OCI-LY1 (cell line): Measurements from ENCODE around the gene CHCHD3.

ENCODE experiments used
- H2AFZ ChIP-seq: fragments of 200-600 bp; sonication (generic), shearing (Covaris generic); 2 replicates; pipeline ENCODE4 v1.6.0; 2014; ENCODE audit warnings: antibody characterized with exemption, mild to moderate bottlenecking, low read length
- H3F3A ChIP-seq: fragments of 200-600 bp; sonication (generic), shearing (Covaris generic); 2 replicates; pipeline ENCODE4 v1.6.0; 2014; ENCODE audit warnings: mild to moderate bottlenecking, antibody characterized with exemption, low read length, moderate library complexity; ENCODE audit not compliant: insufficient read depth
- H3K27ac ChIP-seq: fragments of 200-600 bp; sonication (generic); 2 replicates; pipeline ENCODE4 v1.5.1; 2014; ENCODE audit warnings: low read length, mixed run types, mild to moderate bottlenecking, low read depth; ENCODE audit not compliant: poor library complexity, severe bottlenecking
- H3K27me3 ChIP-seq: fragments of 200-600 bp; sonication (generic); 2 replicates; pipeline ENCODE4 v1.6.0; 2014; ENCODE audit warnings: antibody characterized with exemption, mild to moderate bottlenecking, low read length, moderate library complexity; ENCODE audit not compliant: insufficient read depth
- H3K36me3 ChIP-seq: fragments of 200-600 bp; sonication (generic); 2 replicates; pipeline ENCODE4 v1.6.1; 2014; ENCODE audit warnings: mild to moderate bottlenecking, antibody characterized with exemption, low read length, moderate library complexity, mixed read lengths; ENCODE audit not compliant: insufficient read depth
- H3K4me1 ChIP-seq: fragments of 200-600 bp; sonication (generic); 2 replicates; pipeline ENCODE4 v1.5.1; 2014; ENCODE audit warnings: mild to moderate bottlenecking, low read length, moderate library complexity; ENCODE audit not compliant: insufficient read depth, severe bottlenecking
- H3K4me2 ChIP-seq: fragments of 200-600 bp; sonication (generic), shearing (Covaris generic); 2 replicates; pipeline ENCODE4 v1.6.1; 2014; ENCODE audit warnings: low read length
- H3K4me3 ChIP-seq: fragments of 200-600 bp; sonication (generic); 2 replicates; pipeline ENCODE4 v1.5.1; 2014; ENCODE audit warnings: low read length, low read depth, mild to moderate bottlenecking, mixed read lengths; ENCODE audit not compliant: poor library complexity, severe bottlenecking
- H3K79me2 ChIP-seq: fragments of 200-600 bp; shearing (Covaris generic); 2 replicates; pipeline ENCODE4 v1.6.1; 2016; ENCODE audit warnings: mixed run types, low read length, mixed read lengths; ENCODE audit not compliant: insufficient read depth
- H3K9ac ChIP-seq: fragments of 200-600 bp; sonication (generic), shearing (Covaris generic); 2 replicates; pipeline ENCODE4 v1.6.1; 2014; ENCODE audit warnings: mild to moderate bottlenecking, low read length, mixed read lengths
- H3K9me2 ChIP-seq: fragments of 200-600 bp; sonication (generic), shearing (Covaris generic); 2 replicates; pipeline ENCODE4 v1.6.1; 2014; ENCODE audit warnings: low read depth, mild to moderate bottlenecking, low read length, mixed read lengths
- H3K9me3 ChIP-seq: fragments of 200-600 bp; shearing (Covaris generic); 2 replicates; pipeline ENCODE4 v1.6.1; 2014; ENCODE audit warnings: low read length, mixed read lengths
- H4K20me1 ChIP-seq: fragments of 200-600 bp; sonication (generic), shearing (Covaris generic); 2 replicates; pipeline ENCODE4 v1.6.0; 2016; ENCODE audit warnings: mild to moderate bottlenecking, low read length; ENCODE audit not compliant: insufficient read depth
- EZH2 ChIP-seq: fragments of 200-600 bp; sonication (generic), shearing (Covaris generic); IDR thresholded peaks from 2 replicates; pipeline ENCODE4 v1.8.0; 2017; ENCODE audit warnings: borderline replicate concordance, mixed run types, mild to moderate bottlenecking, antibody characterized with exemption, low read length, moderate library complexity, mixed read lengths
- TF ChIP-seq, protein P1 (sequence below): fragments of 200-600 bp; sonication (generic), shearing (Covaris generic); IDR thresholded peaks from 2 replicates; pipeline ENCODE4 v1.5.1; 2017; ENCODE audit warnings: mild to moderate bottlenecking, antibody characterized with exemption, low read length, moderate library complexity, mixed read lengths

The CHCHD3 gene

DNA sequence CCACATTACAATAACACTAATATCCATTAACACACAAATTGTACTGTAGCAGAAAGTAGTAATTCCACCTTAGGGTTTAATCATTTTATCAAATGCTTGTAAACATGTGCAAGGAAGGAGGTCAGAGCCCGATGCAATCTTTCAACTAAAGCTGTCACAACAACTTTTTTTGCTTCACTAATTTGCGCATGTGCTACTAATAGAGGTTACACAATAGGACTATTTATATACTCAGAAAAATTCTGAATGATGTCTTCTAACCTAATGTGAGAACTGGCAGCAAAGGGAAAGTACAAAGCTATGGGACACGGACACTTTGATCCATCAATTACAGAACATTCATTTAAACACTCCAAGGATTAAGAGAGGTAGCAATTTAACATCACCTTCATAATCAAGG, 244.4 kb downstream of the CHCHD3 start:
- Histone ChIP-seq H3K9ac (no peak overlapping the region), H3F3A (no peaks in the 10 kb centered on the region), H3K79me2 (no peaks in the 10 kb centered on the region), H3K36me3 (peaks cover 28% of the 10 kb centered on the region), H3K9me2 (no peaks in the 10 kb centered on the region), H3K4me3 (no peak overlapping the region), H4K20me1 (no peaks in the 10 kb centered on the region), H3K9me3 (no peaks in the 10 kb centered on the region), H3K27me3 (no peaks in the 10 kb centered on the region), H3K4me2 (no peak overlapping the region), H2AFZ (no peak overlapping the region), H3K27ac (no peak overlapping the region), H3K4me1 (no peaks in the 10 kb centered on the region)
- TF ChIP-seq, protein P1, sequence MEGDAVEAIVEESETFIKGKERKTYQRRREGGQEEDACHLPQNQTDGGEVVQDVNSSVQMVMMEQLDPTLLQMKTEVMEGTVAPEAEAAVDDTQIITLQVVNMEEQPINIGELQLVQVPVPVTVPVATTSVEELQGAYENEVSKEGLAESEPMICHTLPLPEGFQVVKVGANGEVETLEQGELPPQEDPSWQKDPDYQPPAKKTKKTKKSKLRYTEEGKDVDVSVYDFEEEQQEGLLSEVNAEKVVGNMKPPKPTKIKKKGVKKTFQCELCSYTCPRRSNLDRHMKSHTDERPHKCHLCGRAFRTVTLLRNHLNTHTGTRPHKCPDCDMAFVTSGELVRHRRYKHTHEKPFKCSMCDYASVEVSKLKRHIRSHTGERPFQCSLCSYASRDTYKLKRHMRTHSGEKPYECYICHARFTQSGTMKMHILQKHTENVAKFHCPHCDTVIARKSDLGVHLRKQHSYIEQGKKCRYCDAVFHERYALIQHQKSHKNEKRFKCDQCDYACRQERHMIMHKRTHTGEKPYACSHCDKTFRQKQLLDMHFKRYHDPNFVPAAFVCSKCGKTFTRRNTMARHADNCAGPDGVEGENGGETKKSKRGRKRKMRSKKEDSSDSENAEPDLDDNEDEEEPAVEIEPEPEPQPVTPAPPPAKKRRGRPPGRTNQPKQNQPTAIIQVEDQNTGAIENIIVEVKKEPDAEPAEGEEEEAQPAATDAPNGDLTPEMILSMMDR: no peak
- no peak for TF ChIP-seq EZH2

DNA sequence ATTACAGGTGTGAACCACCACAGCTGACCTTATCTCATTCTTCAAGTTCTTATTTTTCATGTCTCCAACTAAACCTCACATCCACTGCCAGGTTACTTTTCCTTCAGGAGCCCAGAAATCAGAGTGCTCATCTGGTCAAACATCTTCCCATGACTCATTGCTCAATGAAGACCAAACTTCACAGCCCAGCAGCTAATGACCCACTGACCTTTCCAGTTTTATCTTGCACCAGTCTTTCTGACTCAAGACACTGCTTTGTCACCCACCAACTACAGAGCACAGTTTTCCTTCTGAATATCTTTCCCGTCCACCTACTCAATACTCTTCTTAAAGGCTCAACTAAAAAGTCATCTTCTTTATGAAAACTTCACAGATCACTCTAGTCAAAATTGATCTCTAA, 245.1 kb downstream of the CHCHD3 start:
- H3K36me3 ChIP-seq: peaks cover 28% of the 10 kb centered on the region
- TF ChIP-seq, protein P1: no peak
- no peak for TF ChIP-seq EZH2

DNA sequence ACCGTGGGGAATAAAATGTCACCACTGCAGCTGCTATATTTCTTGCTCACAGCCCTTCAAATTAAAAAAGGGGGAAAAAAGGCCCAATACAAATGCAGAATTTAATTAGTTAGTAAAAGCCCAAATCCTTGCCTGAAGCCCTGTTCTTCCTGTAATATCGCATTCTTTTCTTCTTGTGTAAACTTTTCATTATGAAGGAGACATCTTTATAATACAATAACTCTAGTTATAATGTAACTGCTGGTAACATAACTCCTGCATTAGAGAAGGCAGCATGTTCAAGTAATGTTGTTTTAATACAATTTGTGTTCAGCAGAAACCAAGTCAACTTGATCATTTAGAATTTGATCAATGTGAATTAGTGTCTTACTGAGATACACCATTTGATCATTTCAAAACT, 250.9 kb downstream of the CHCHD3 start:
- no peak for TF ChIP-seq EZH2
- TF ChIP-seq, protein P1: no peak
- Histone ChIP-seq H3K79me2 (no peaks in the 10 kb centered on the region), H3K9me3 (no peaks in the 10 kb centered on the region), H3K4me3 (no peak overlapping the region), H3F3A (no peaks in the 10 kb centered on the region), H2AFZ (no peak overlapping the region), H3K4me1 (no peaks in the 10 kb centered on the region), H3K9ac (no peak overlapping the region), H4K20me1 (no peaks in the 10 kb centered on the region), H3K36me3 (peaks cover 17% of the 10 kb centered on the region), H3K4me2 (no peak overlapping the region), H3K27ac (no peak overlapping the region), H3K9me2 (no peaks in the 10 kb centered on the region), H3K27me3 (no peaks in the 10 kb centered on the region)

More for the DNA sequence above, 245.1 kb downstream of the CHCHD3 start:
- no peaks in the 10 kb centered on the region for H3K9me3 ChIP-seq
- H3K27me3 ChIP-seq: no peaks in the 10 kb centered on the region
- no peaks in the 10 kb centered on the region for H3F3A ChIP-seq
- H3K4me1 ChIP-seq: no peaks in the 10 kb centered on the region
- H3K4me2 ChIP-seq: no peak overlapping the region
- no peaks in the 10 kb centered on the region for H3K9me2 ChIP-seq
- H3K9ac ChIP-seq: no peak overlapping the region
- H3K4me3 ChIP-seq: no peak overlapping the region
- no peaks in the 10 kb centered on the region for H3K79me2 ChIP-seq
- no peak overlapping the region for H3K27ac ChIP-seq
- H2AFZ ChIP-seq: no peak overlapping the region
- H4K20me1 ChIP-seq: no peaks in the 10 kb centered on the region
